T-helper 2 cell treated with Interferon-gamma antibody and Interleukin-4, amounts not matched to agents 5 μg/mL and 100 μg/mL, for 36 hours (primary cell): ENCODE measurements around the gene ZNF584.
"Not testable (repeated sequence)": the region's sequence is repeated elsewhere in the genome, so short reads cannot be mapped to it uniquely, and the experiment has no call there.

ENCODE experiments used
- DNase-seq: peaks from one replicate; pipeline ENCODE4 v3.0.0; 2021; ENCODE audit warnings: low spot score
- H3K27ac Mint-ChIP-seq: one replicate; pipeline ENCODE4 v1.8.0; 2021; ENCODE audit warnings: mild to moderate bottlenecking, mixed read lengths
- H3K27me3 Mint-ChIP-seq: one replicate; pipeline ENCODE4 v1.8.0; 2021; ENCODE audit warnings: low read depth, mixed read lengths
- H3K36me3 Mint-ChIP-seq: one replicate; pipeline ENCODE4 v1.8.0; 2021; ENCODE audit warnings: low read depth, mixed read lengths
- H3K4me1 Mint-ChIP-seq: one replicate; pipeline ENCODE4 v1.8.0; 2021; ENCODE audit warnings: low read depth, mixed read lengths
- H3K4me3 Mint-ChIP-seq: one replicate; pipeline ENCODE4 v1.8.0; 2022; ENCODE audit warnings: mild to moderate bottlenecking, moderate library complexity, mixed read lengths
- H3K9me3 Mint-ChIP-seq: one replicate; pipeline ENCODE4 v1.8.0; 2021; ENCODE audit warnings: mixed read lengths

ZNF584 gene

DNA sequence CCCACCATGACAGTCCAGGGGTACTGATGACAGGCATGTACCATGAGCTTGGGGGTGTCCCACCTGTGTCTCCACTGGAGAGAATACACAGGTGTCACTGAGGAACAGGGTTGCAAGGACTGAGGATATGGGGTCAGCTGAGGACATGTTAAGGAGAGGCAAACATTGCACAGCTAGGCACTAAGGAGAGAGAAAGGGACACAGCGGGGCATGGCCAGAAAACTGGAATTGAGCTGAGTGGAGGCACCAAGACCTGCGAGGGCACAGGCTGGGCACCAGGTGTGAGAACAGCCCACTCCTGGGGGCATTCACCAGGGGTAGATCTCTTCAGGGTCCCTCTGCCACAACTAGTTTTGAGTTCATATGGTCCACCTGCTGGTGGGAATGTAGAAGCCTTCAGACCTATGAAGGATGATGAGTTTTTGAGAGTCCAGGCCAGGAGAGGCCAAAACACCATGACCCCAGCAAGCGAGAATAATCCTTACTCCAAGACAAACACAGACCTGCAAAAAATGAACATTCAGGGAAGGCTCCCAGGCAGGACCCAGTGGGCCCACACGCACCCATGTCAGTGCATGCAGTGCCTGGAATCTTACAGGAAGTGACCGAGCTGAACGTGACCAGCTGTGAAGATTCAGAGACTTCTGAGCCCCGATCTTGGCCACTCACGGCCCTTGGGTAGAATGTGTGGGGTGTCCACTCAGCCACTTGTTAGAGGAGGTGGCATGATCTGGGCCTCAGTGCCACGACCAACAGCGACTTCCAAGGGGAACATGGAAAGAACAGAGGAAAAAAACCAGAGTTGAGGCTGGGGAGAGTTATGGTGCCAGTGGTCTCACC is 1.4 kb upstream of the ZNF584 start:
- Mint-ChIP-seq H3K9me3 (no peaks in the 10 kb centered on the region), H3K4me3 (peak overlapping the region; percentile 95), H3K4me1 (peaks cover 23% of the 10 kb centered on the region), H3K36me3 (peaks cover 2% of the 10 kb centered on the region), H3K27ac (peak overlapping the region; percentile 80), H3K27me3 (no peaks in the 10 kb centered on the region)
- no peak for DNase-seq

DNA sequence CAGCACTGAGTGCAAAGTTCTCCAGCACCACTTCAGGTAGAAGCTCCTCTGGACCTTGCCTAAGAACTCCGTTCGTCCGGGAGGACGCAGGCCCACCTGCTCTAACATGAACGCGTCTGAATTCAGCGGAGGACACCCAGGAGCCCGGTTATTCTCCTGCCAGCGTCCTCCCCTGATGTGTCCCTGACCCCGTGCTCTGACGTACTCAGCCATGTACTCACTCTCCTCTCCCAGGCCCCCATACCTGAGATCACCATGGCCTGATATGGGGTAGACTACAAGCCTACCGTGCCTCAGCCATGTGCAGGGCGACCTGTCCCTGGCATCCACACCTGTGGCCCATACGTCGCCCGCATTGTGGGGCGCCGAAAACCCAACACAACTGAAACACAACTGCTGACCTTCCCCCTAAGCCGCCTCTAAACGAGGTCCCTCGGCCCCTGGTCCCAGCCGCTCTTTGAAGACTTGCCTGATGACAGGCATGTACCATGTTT is 744 bp upstream of the ZNF584 start:
- peaks cover 21% of the 10 kb centered on the region for H3K4me1 Mint-ChIP-seq
- no peak for DNase-seq
- H3K9me3 Mint-ChIP-seq = no peaks in the 10 kb centered on the region
- H3K4me3 Mint-ChIP-seq = peak overlapping the region; percentile 95
- H3K27ac Mint-ChIP-seq = peak overlapping the region; percentile 65
- H3K27me3 Mint-ChIP-seq = no peaks in the 10 kb centered on the region
- peaks cover 3% of the 10 kb centered on the region for H3K36me3 Mint-ChIP-seq

DNA sequence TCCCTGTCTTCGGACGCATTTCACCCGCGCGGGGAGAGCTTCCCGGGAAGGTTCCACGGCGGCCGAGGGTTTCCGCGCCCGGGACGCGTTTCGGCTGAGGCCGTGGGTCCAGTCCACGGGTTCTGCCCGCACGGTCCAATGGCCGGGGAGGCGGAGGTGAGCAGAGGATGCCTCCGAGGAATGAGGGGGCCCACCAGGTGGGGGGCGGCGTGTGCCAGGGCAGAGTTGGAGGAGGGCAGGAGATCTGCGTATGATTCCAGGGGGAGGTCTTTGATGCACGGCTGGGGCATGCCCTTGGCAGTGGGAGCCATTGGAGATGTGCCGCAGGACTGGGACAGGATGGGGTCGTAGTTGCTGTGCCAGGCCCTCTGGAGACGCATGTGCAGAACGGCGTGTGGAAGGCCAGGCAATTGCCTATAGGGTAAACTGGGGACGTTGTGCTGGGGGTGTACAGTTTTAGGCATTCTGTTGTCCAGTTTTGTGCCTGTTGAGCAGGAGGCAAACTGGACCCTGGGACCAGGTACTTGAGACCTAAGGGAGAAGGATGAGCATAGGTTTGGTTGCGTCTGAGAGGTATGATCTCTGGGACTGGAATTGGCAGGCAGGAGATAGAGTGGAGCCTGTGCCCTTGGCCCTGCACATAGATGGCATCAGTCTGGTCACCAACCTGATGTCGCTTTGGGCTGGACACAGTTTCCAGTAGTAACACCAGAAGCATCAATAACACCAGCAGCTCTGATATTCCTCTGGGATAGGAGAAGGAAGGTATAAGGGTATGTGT is 751 bp downstream of the ZNF584 start:
- H3K9me3 Mint-ChIP-seq = no peaks in the 10 kb centered on the region
- peaks cover 21% of the 10 kb centered on the region for H3K4me1 Mint-ChIP-seq
- peak overlapping the region; percentile 95 for H3K4me3 Mint-ChIP-seq
- no peak for DNase-seq
- H3K27ac Mint-ChIP-seq = peak overlapping the region; percentile 26
- no peaks in the 10 kb centered on the region for H3K27me3 Mint-ChIP-seq
- peaks cover 5% of the 10 kb centered on the region for H3K36me3 Mint-ChIP-seq

DNA sequence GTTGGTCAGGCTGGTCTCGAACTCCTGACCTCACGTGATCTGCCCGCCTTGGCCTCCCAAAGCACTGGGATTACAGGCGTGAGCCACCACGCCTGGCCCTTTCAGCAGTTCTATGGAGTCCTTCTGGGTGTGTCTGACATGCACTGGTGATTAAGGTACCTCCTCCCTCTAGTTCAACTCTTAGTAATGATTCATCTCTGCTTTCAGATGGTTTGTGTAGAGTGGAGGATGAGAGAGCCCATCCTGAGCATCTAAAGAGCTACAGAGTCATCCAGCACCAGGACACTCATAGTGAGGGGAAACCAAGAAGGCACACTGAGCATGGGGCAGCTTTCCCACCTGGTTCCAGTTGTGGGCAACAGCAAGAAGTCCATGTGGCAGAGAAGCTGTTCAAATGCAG is 8.2 kb downstream of the ZNF584 start:
- no peak overlapping the region for H3K4me3 Mint-ChIP-seq
- peaks cover 25% of the 10 kb centered on the region for H3K9me3 Mint-ChIP-seq
- no peaks in the 10 kb centered on the region for H3K27me3 Mint-ChIP-seq
- H3K4me1 Mint-ChIP-seq = no peaks in the 10 kb centered on the region
- H3K27ac Mint-ChIP-seq = no peak overlapping the region
- DNase-seq = no peak
- peaks cover 39% of the 10 kb centered on the region for H3K36me3 Mint-ChIP-seq

DNA sequence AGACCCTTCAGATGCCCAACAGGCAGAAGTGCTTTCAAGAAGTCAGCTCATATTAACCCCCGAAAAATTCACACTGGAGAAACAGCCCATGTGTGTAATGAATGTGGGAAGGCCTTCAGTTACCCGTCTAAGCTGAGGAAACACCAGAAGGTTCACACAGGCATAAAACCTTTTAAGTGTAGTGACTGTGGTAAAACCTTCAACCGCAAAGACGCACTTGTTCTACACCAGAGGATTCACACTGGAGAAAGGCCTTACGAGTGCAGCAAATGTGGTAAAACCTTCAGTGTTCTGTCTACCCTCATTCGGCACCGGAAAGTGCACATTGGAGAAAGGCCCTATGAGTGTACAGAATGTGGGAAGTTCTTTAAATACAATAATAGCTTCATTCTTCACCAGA is 8.6 kb downstream of the ZNF584 start:
- Mint-ChIP-seq H3K9me3 (peaks cover 28% of the 10 kb centered on the region), H3K4me1 (no peaks in the 10 kb centered on the region), H3K4me3 (no peak overlapping the region), H3K27me3 (no peaks in the 10 kb centered on the region), H3K27ac (no peak overlapping the region), H3K36me3 (peaks cover 41% of the 10 kb centered on the region)
- DNase-seq = no peak

DNA sequence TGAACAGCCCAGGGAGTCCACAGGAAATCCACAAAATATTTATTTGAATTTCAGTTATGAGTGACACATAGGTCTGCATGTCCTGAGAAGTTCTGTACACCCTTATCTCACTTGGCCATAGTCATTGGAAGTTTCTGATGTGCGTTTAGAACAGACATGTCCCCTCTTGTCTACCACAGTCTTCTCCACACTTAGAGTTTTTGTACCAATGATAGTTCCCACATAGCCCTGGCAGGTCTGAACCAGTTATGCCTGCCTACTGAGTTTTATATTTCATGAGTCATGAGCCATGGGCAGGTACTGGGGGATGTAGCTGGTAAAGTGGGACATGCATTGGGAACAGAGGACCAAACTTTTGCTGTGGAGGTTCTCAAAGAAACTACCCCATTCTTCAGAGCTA is 20.2 kb downstream of the ZNF584 start:
- no peaks in the 10 kb centered on the region for H3K27me3 Mint-ChIP-seq
- H3K4me3 Mint-ChIP-seq = no peak overlapping the region
- H3K9me3 Mint-ChIP-seq = peaks cover 81% of the 10 kb centered on the region
- H3K4me1 Mint-ChIP-seq = no peaks in the 10 kb centered on the region
- DNase-seq = no peak
- H3K27ac Mint-ChIP-seq = no peak overlapping the region
- H3K36me3 Mint-ChIP-seq = peaks cover 19% of the 10 kb centered on the region

DNA sequence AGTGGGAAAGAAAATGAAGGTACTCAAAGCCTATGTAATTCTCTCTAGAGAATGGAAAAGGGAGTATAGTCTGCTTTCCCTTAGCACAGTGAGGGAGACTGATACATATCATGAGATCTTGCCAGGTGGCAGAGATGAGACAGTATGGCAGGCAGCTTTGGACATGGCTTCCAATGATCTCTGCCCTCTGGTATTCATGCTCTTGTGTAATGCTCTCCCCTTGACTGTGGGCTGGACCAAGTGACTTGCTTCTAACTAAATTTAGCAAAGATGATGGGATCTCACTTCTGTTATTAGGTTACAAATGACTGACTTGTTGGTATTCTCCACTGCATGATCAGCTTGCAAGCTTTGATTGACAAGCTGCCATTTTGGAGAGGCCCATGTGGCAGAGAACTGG is 21.3 kb downstream of the ZNF584 start:
- no peak for DNase-seq
- Mint-ChIP-seq H3K4me3 (no peak overlapping the region), H3K4me1 (no peaks in the 10 kb centered on the region), H3K36me3 (peaks cover 28% of the 10 kb centered on the region), H3K27ac (no peak overlapping the region), H3K27me3 (no peaks in the 10 kb centered on the region), H3K9me3 (peaks cover 83% of the 10 kb centered on the region)

DNA sequence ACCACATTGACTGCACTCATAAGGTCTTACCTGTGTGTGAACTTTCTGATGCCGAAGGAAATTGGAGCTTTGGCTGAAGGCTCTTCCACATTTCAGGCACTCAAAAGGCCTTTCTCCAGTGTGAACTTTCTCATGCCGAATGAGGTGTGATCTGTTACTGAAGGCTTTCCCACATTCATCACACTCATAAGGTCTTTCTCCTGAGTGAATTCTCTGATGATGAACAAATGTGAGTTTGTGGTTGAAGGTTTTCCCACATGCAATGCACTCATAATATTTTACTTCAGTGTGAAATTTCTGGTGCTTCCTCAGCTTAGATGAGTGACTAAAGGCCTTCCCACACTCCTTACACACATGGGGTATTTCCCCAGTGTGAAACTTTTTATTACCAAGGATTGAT is 25.8 kb downstream of the ZNF584 start:
- DNase-seq = no peak
- Mint-ChIP-seq H3K9me3 (peaks cover 84% of the 10 kb centered on the region), H3K36me3 (peaks cover 64% of the 10 kb centered on the region), H3K27me3 (no peaks in the 10 kb centered on the region), H3K4me3 (no peak overlapping the region), H3K27ac (no peak overlapping the region), H3K4me1 (peaks cover 3% of the 10 kb centered on the region)

DNA sequence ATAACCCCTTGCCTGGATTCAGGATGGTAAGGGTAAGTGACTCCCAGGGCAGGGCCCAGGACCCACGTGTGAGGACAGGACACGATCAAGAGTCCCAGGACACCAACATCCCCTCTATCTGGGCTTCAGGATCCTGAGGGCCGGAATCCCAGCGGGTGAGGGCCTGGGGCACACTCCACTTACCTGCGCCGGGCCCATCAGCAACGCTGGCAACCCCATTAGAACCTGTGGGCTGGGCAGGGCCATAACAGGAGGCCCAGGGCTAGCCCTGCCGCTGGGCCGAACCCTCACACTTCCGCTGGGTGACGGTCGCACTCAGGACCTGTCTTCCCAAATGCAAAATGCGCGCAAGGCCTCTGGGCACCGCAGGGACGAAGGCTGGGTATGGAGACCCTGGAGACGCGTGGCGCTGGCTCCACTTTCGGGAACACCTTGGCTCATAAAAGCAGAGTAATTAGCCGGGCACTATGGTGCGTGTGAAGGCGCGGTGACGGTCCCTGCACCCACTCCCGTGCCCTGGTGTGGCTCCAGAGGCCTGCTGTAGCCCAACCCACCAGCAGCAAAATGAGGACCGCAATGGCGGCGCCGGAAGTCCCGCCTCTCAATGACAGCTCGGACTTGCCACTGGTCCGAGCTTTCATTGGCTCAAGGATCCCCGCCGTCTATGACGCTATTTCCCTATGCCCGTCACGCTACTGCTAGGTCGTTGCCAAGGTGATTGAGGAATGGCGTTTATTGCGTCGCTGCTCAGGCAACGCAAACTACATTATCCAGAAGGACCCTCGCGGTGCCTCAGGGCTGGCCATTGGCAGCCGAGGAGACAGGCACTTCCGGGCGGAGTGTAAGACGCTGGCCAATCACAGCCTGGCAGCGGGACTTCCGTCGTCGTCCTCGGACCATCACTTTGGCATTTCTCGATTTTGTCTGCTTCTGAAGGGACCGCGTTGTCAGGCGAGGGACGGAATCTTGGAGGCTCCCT is 31.4 kb downstream of the ZNF584 start, which contains the start of gene ZNF132:
TSS of gene ZNF132 (minus strand) at position 578 of the 979 bp plus-strand sequence. CDS start at position 246, 332 bp downstream.
- Mint-ChIP-seq H3K4me3 (peak within 1 kb of the TSS; percentile 95), H3K4me1 (peaks cover 13% of the 10 kb centered on the region), H3K27me3 (no peaks in the 10 kb centered on the region), H3K36me3 (peaks cover 44% of the 10 kb centered on the region), H3K27ac (peak within 1 kb of the TSS; percentile 96), H3K9me3 (peaks cover 67% of the 10 kb centered on the region)
- peak; percentile 95 for DNase-seq

DNA sequence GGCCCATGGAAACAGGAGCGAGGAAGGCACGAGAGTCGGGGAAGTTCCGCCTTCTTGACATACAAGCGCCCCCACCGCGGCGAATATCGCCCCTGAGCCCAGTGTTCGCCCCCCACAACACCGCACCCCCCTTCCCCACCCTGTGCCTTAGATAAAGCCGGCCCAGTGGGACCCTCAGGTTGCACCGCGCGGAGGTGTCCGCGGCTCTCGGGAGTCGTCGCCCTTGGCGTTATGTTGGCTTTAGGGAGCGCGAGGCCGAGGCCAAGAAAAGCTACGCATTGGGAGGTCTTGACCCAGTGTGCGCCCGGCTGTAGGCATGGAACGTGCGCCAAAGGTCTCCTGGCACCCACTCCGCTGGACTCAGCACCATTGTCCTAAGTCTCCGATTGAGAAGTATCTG is 32.1 kb downstream of the ZNF584 start:
- Mint-ChIP-seq H3K36me3 (peaks cover 38% of the 10 kb centered on the region), H3K4me1 (peaks cover 13% of the 10 kb centered on the region), H3K27ac (peak overlapping the region; percentile 96), H3K27me3 (no peaks in the 10 kb centered on the region), H3K9me3 (peaks cover 60% of the 10 kb centered on the region), H3K4me3 (peak overlapping the region; percentile 95)
- DNase-seq = no peak

DNA sequence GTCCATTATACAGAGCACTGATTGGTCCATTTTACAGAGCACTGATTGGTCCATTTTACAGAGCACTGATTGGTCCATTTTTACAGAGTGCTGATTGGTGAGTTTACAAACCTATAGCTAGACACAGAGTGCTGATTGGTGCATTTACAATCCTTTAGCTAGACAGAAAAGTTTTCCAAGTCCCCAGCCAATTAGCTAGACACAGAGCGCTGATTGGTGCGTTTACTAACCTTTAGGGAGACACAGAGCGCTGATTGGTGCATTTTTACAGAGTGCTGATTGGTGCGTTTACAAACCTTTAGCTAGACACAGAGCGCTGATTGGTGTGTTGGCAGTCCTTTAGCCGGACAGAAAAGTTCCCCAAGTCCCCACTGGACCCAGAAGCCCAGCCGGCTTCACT is 34.5 kb downstream of the ZNF584 start:
- not testable (repeated sequence) for H3K27ac Mint-ChIP-seq, H3K4me3 Mint-ChIP-seq, H3K27me3 Mint-ChIP-seq, DNase-seq
- peaks cover 45% of the 10 kb centered on the region for H3K9me3 Mint-ChIP-seq
- H3K4me1 Mint-ChIP-seq = peaks cover 13% of the 10 kb centered on the region
- H3K36me3 Mint-ChIP-seq = peaks cover 14% of the 10 kb centered on the region

DNA sequence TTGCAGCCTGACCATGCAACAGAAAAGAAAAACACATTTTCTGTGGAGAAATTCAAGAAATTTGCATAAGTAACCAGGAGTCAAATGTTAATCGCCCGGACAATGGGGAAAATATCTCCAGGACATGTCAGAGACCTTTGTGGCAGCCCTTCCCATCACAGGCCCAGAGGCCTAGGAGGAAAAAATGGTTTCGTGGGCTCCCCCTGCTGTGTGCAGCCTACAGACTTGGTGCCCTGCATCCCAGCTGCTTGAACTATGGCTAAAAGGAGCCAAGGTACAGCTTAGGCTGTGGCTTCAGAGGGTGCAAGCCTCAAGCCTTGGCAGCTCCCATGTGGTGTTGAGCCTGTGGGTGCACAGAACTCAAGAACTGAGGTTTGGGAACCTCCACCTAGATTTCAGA is 40.4 kb downstream of the ZNF584 start:
- not testable (repeated sequence) for DNase-seq, H3K36me3 Mint-ChIP-seq, H3K27me3 Mint-ChIP-seq, H3K27ac Mint-ChIP-seq, H3K4me3 Mint-ChIP-seq
- peaks cover 15% of the 10 kb centered on the region for H3K4me1 Mint-ChIP-seq
- H3K9me3 Mint-ChIP-seq = peaks cover 21% of the 10 kb centered on the region

DNA sequence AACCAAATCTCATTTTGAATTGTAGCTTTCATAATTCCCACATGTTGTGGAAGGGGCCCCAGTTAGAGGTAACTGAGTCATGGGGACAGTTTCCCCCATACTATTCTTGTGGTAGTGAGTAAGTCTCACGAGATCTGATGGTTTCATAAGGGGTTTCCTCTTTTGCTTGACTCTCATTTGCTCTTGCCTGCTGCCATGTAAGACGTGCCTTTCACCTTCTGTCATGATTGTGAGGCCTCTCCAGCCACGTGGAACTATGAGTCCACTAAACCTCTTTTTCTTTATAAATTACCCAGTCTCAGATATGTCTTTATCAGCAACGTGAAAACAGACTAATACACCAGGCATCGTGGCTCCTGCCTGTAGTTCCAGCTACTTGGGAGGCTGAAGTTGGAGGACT is 41.5 kb downstream of the ZNF584 start:
- H3K4me3 Mint-ChIP-seq, H3K27me3 Mint-ChIP-seq, H3K27ac Mint-ChIP-seq, DNase-seq, H3K36me3 Mint-ChIP-seq: not testable (repeated sequence)
- peaks cover 15% of the 10 kb centered on the region for H3K4me1 Mint-ChIP-seq
- peaks cover 13% of the 10 kb centered on the region for H3K9me3 Mint-ChIP-seq
